HepG2 (cell line): Measurements from ENCODE around the gene CHST3. TPM values are rescaled to one million over a fixed set of nuclear protein-coding genes. Genes with fewer than 3 reads are reported as not detected.

Experiments used
- ATF3 ChIP-seq: sonication (generic); formaldehyde crosslinking; IDR thresholded peaks from 2 replicates; pipeline ENCODE4 v1.4.0; 2020; ENCODE audit warnings: missing genetic modification reagents
- ATF7 ChIP-seq, 2 experiments: fragments of 450-650 bp in 1 of 2; sonication (generic) in 1 of 2; formaldehyde crosslinking in 1 of 2; IDR thresholded peaks; 2 replicates each; pipeline versions ENCODE4 v1.4.0 to v1.6.1; 2016 to 2020; ENCODE audit warnings: antibody characterized with exemption in 1 of 2, mild to moderate bottlenecking in 1 of 2, missing genetic modification reagents in 1 of 2
- CBFB ChIP-seq: sonication (generic); formaldehyde crosslinking; IDR thresholded peaks from 2 replicates; pipeline ENCODE4 v1.4.0; 2020; ENCODE audit warnings: missing genetic modification reagents
- CREB1 ChIP-seq, 2 experiments: fragments of 450-650 bp in 1 of 2; IDR thresholded peaks; 2 replicates each; pipeline ENCODE4 v1.6.1; 2016 to 2017; ENCODE audit warnings: control low read depth in 1 of 2, mild to moderate bottlenecking in 1 of 2, missing compliant biosample characterization in 1 of 2, missing genetic modification characterization in 1 of 2
- DMAP1 ChIP-seq: IDR thresholded peaks from 2 replicates; pipeline ENCODE4 v1.6.1; 2016
- ELF1 ChIP-seq: sonication (generic); formaldehyde crosslinking; IDR thresholded peaks from 2 replicates; pipeline ENCODE4 v1.4.0; 2020; ENCODE audit warnings: missing genetic modification reagents
- FLYWCH1 ChIP-seq: sonication (generic); formaldehyde crosslinking; IDR thresholded peaks from 2 replicates; pipeline ENCODE4 v1.8.1; 2023; ENCODE audit warnings: mild to moderate bottlenecking, missing genetic modification reagents
- GLI4 ChIP-seq: sonication (generic); formaldehyde crosslinking; IDR thresholded peaks from 2 replicates; pipeline ENCODE4 v1.5.1; 2020; ENCODE audit warnings: missing genetic modification reagents, mild to moderate bottlenecking, moderate library complexity, borderline replicate concordance
- MAZ ChIP-seq, 2 experiments: sonication (generic) in 1 of 2; formaldehyde crosslinking in 1 of 2; IDR thresholded peaks; 2 replicates each; pipeline versions ENCODE4 v1.5.0 to v1.6.1; 2012 to 2020; ENCODE audit warnings: low read depth in 2 of 2, mild to moderate bottlenecking in 2 of 2, borderline replicate concordance in 1 of 2, improper control_type of control experiment in 1 of 2, low read length in 1 of 2, missing genetic modification reagents in 1 of 2, moderate library complexity in 1 of 2
- MIER2 ChIP-seq: IDR thresholded peaks from 2 replicates; pipeline ENCODE4 v1.6.1; 2016; ENCODE audit warnings: missing biosample characterization, missing genetic modification reagents
- MLLT10 ChIP-seq: sonication (generic); formaldehyde crosslinking; IDR thresholded peaks from 2 replicates; pipeline ENCODE4 v1.4.0; 2020; ENCODE audit warnings: missing genetic modification reagents
- MLX ChIP-seq: IDR thresholded peaks from 2 replicates; pipeline ENCODE4 v1.6.1; 2016
- NR2C2 ChIP-seq: sonication (generic); formaldehyde crosslinking; IDR thresholded peaks from 2 replicates; pipeline ENCODE4 v1.4.0; 2020; ENCODE audit warnings: missing genetic modification reagents, mild to moderate bottlenecking, moderate library complexity, borderline replicate concordance
- NR2F1 ChIP-seq, 2 experiments: fragments of 450-650 bp in 1 of 2; formaldehyde crosslinking in 1 of 2; IDR thresholded peaks; 2 replicates each; pipeline versions ENCODE4 v1.5.0 to v1.6.1; 2016 to 2020; ENCODE audit warnings: mild to moderate bottlenecking in 1 of 2, missing compliant biosample characterization in 1 of 2, missing genetic modification reagents in 1 of 2, moderate library complexity in 1 of 2
- PITX1 ChIP-seq: sonication (generic); formaldehyde crosslinking; IDR thresholded peaks from 2 replicates; pipeline ENCODE4 v1.5.1; 2020; ENCODE audit warnings: mild to moderate bottlenecking, missing genetic modification reagents
- RFX1 ChIP-seq: fragments of 450-650 bp; IDR thresholded peaks from 2 replicates; pipeline ENCODE4 v1.6.1; 2017
- SNAPC2 ChIP-seq: sonication (generic); formaldehyde crosslinking; IDR thresholded peaks from 2 replicates; pipeline ENCODE4 v1.8.1; 2022; ENCODE audit warnings: mild to moderate bottlenecking, missing genetic modification reagents
- TARDBP ChIP-seq: sonication (generic); formaldehyde crosslinking; IDR thresholded peaks from 2 replicates; pipeline ENCODE4 v1.8.0; 2022; ENCODE audit warnings: mild to moderate bottlenecking, missing genetic modification reagents
- TEAD3 ChIP-seq: optimal IDR thresholded peaks from 2 replicates; pipeline ENCODE3; 2016; ENCODE audit warnings: borderline replicate concordance
- ZBED4 ChIP-seq: sonication (generic); formaldehyde crosslinking; IDR thresholded peaks from 2 replicates; pipeline ENCODE4 v1.4.0; 2020; ENCODE audit warnings: missing genetic modification reagents, borderline replicate concordance
- ZFY ChIP-seq: sonication (generic); formaldehyde crosslinking; IDR thresholded peaks from 2 replicates; pipeline ENCODE4 v1.4.0; 2020; ENCODE audit warnings: missing genetic modification reagents
- ZMYM4 ChIP-seq: sonication (generic); formaldehyde crosslinking; IDR thresholded peaks from 2 replicates; pipeline ENCODE4 v1.8.1; 2023; ENCODE audit warnings: mild to moderate bottlenecking, missing genetic modification reagents
- ZNF326 ChIP-seq: sonication (generic); formaldehyde crosslinking; IDR thresholded peaks from 2 replicates; pipeline ENCODE4 v1.4.0; 2020; ENCODE audit warnings: missing genetic modification reagents, borderline replicate concordance
- polyA plus RNA-seq, 8 experiments: library from polyadenylated mRNA; depleted of rRNA in 3 of 8; stranded (reverse) in 7 of 8; unstranded in 1 of 8; fragments of >200 nt; fragmentation: Illumina TruSeq in 4 of 8; extraction: Trizol in 4 of 8; gene quantifications; 2 replicates each; pipeline versions ENCODE4 v1.2.1 to v1.2.3, GENCODE V29; 2011 to 2016; ENCODE audit warnings: low read depth in 4 of 8, missing spikeins in 1 of 8, mixed read lengths in 1 of 8; ENCODE audit not compliant: insufficient read depth in 1 of 8
- total RNA-seq, 5 experiments: library from RNA; depleted of rRNA; stranded (reverse); fragments of >200 nt; fragmentation: Illumina TruSeq; extraction: Trizol; gene quantifications; 2 replicates each; pipeline ENCODE4 v1.2.3, GENCODE V29; 2016; ENCODE audit warnings: low read depth in 1 of 5

Gene CHST3
- total and polyA plus RNA-seq, 2 of the 13 experiments (the other 11 are each of a cell fraction or from before 2014, with no cell fraction given), result 7.2 to 18.7 TPM

DNA sequence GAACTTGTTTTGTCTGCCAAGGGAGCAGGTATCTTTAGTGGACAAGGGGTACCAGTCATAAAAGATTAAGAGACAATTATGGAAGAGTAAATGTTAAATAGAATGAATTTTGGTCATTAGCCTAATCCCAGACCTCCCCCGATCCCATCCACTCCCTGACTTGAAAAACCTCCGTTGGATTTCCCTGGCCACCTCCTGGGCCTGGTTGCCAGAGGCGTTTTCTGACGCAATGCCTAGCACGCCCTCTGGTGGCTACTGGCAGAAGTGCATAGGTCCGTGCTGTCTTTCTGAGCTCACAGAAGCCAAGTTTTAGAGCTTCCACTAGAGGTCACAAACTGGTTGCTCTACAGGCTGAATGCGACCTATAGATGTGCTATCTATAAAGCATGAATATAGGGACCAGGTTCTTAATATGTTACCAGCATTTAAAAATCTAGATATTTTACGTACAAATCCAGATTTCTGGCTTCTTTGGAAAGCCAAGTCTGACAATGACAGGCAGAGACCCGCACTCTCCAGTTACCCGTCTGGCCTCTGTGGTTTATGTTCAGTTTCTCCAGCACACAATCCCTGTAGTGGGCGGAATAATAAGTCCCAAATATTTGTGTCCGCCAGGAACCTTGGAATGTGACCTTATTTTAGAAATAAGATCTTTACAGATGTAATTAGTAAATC, 84.4 kb downstream of the CHST3 start (continued):
- TF ChIP-seq ZNF326 (CRISPR knock-in tag) (no peak), ATF7 (IDR thresholded peaks at IDR 0.05) (0 out of 2 replicates have a peak, but pooled peaks have one; percentile 11), ATF7 (CRISPR knock-in tag; IDR thresholded peaks at IDR 0.05) (no peak), ELF1 (CRISPR knock-in tag) (peak; percentile 47; the same call in 1 of the 2 replicates), ATF3 (CRISPR knock-in tag) (peak; percentile 34; the same call in 1 of the 2 replicates), ZMYM4 (CRISPR knock-in tag) (0 out of 2 replicates have a peak, but pooled peaks have one; percentile 42), PITX1 (peak; percentile 20; the same call in 1 of the 2 replicates), MIER2 (CRISPR knock-in tag) (peak; percentile 51; the same call in 1 of the 2 replicates), MAZ (IDR thresholded peaks at IDR 0.05; ENCODE audit: borderline replicate concordance, low read depth, low read length) (no peak), MAZ (CRISPR knock-in tag; IDR thresholded peaks at IDR 0.05; ENCODE audit: low read depth) (no peak), TEAD3 (CRISPR knock-in tag) (peak; percentile 70), CREB1 (IDR thresholded peaks at IDR 0.05) (no peak), CREB1 (CRISPR knock-in tag; IDR thresholded peaks at IDR 0.05) (peak; percentile 20; the same call in 1 of the 2 replicates), MLLT10 (CRISPR knock-in tag) (no peak), NR2C2 (CRISPR knock-in tag) (no peak), DMAP1 (CRISPR knock-in tag) (no peak), CBFB (CRISPR knock-in tag) (0 out of 2 replicates have a peak, but pooled peaks have one; percentile 60), GLI4 (CRISPR knock-in tag) (no peak), RFX1 (no peak), TARDBP (peak; percentile 75), ZBED4 (CRISPR knock-in tag) (0 out of 2 replicates have a peak, but pooled peaks have one; percentile 70), FLYWCH1 (no peak), NR2F1 (CRISPR knock-in tag; IDR thresholded peaks at IDR 0.05) (peak in 1 of 2 experiments; percentile 56; a peak in 1 of 4 replicates), MLX (0 out of 2 replicates have a peak, but pooled peaks have one; percentile 44), SNAPC2 (CRISPR knock-in tag) (peak; percentile 69; the same call in 1 of the 2 replicates), ZFY (CRISPR knock-in tag) (peak; percentile 30; the same call in 1 of the 2 replicates)
